Ishikawa (cell line): ENCODE measurements around the gene SLC16A12.

Experiments
- EP300 ChIP-seq: IDR thresholded peaks from 2 replicates; pipeline ENCODE4 v1.6.1; 2012; ENCODE audit warnings: borderline replicate concordance
- TAF1 ChIP-seq: IDR thresholded peaks from 2 replicates; pipeline ENCODE4 v1.6.1; 2012; ENCODE audit warnings: low read depth, mild to moderate bottlenecking
- TF ChIP-seq, protein P1 (sequence below): IDR thresholded peaks from 2 replicates; pipeline ENCODE4 v1.6.1; 2012; ENCODE audit warnings: low read depth, mild to moderate bottlenecking

DNA sequence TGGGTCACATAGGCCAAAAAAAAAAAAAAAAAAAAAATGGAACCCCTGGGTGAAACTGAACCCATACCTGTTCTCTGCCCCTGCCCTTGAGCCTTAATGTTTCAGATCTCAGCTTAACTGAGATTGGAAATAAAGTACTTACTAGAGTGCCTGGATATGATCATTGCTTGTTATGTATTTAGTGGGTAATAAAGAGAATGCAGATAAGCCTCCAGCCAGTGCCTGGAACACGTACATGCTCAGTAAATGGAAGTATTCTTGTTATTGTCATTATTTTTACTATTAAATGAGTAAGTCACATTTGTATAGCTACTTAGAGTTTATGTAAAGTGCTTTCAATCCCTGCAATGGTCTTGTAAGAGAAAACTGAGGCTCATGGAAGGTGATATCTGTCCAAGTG, 14.7 kb downstream of the SLC16A12 start:
- TF ChIP-seq TAF1 (no peak), EP300 (no peak)
- TF ChIP-seq, protein P1, sequence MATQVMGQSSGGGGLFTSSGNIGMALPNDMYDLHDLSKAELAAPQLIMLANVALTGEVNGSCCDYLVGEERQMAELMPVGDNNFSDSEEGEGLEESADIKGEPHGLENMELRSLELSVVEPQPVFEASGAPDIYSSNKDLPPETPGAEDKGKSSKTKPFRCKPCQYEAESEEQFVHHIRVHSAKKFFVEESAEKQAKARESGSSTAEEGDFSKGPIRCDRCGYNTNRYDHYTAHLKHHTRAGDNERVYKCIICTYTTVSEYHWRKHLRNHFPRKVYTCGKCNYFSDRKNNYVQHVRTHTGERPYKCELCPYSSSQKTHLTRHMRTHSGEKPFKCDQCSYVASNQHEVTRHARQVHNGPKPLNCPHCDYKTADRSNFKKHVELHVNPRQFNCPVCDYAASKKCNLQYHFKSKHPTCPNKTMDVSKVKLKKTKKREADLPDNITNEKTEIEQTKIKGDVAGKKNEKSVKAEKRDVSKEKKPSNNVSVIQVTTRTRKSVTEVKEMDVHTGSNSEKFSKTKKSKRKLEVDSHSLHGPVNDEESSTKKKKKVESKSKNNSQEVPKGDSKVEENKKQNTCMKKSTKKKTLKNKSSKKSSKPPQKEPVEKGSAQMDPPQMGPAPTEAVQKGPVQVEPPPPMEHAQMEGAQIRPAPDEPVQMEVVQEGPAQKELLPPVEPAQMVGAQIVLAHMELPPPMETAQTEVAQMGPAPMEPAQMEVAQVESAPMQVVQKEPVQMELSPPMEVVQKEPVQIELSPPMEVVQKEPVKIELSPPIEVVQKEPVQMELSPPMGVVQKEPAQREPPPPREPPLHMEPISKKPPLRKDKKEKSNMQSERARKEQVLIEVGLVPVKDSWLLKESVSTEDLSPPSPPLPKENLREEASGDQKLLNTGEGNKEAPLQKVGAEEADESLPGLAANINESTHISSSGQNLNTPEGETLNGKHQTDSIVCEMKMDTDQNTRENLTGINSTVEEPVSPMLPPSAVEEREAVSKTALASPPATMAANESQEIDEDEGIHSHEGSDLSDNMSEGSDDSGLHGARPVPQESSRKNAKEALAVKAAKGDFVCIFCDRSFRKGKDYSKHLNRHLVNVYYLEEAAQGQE, result no peak
